ENCODE results near the gene RNF167. TPM values are rescaled to one million over a fixed set of nuclear protein-coding genes. Genes with fewer than 3 reads are reported as not detected.
A peak's percentile ranks its signal among the peaks of the same experiment; 100 is the strongest.

Gene RNF167
- polyA plus RNA-seq, 3 donors: 129 to 146 (median 134) TPM

- peak; percentile 89 for DNase-seq
Observed at GRCh38 chr17:4948931-4949320, 8.9 kb downstream of the RNF167 start.

DNA sequence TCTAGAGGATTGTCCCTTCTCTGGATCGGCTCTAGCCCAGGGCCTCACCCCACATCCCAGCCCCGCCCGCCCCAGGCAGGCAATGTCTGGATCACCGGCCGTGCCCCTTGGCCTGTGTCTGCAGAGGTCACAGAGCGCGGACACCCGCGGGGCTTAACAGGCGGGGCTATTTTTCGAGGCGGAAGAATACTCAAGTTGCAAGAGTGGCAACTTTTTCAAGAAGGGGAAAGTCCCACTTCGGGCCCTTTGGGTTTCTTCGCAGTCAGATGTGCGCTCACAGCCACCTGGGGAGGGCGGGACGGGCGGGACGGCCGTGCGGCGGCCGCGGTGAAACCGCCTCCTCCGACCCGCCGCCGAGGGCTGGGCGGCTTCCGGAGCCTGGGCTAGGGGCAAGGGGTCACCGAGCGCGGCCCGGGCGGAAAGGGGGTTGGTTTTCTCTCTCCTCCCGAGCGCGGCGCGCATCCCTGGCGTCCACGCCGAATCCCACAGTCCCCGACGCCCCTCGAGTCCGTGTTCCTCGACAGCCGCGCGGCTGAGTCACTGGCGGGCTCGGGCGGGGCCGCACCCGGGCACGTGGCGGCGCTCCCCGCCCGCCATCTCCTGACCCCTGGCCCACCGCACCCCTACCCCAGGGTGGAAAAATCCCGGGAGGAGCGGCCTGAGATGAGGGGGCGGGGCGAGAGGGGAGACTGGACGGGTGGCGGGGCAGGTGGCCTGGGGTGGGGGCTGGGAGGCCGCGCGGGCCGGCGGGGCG, 9.4 kb downstream of the RNF167 start:
- no peak for DNase-seq

- no peak for DNase-seq
Observed at GRCh38 chr17:4950075-4950745, 10.1 kb downstream of the RNF167 start.

DNA sequence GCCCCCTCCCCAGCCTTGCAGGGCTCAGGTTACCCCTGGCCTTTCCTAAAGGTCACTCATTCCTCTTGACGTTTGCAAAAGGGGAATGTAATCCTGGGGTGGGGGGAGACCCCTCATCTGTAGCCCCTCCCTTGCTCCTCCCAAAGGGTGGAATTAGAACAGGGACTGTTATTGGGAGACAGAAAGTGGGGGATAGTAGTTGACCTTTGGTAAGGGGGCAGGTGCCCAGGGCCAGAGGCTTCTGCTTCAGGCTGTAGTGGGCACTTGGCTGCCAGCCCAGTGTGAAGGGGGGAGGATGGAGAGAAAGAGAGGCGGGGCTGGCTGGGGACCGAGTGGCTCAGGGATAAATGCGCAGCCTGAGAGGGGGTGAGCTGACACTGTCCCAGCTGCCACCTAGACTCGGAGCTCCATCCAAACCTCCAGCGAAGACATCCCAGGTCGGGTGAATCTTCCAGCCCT, 10.7 kb downstream of the RNF167 start, which contains the start of gene ENO3:
Gene ENO3, plus strand, starts transcription at position 374 of the 459 bp plus-strand sequence. CDS start 711 bp downstream, outside the sequence.
- DNase-seq: no peak

GRCh38 chr17:4951486-4951885, 11.4 kb downstream of the RNF167 start:
- no peak for DNase-seq

GRCh38 chr17:4953451-4953961, 13.4 kb downstream of the RNF167 start:
- no peak for DNase-seq

- DNase-seq: no peak
Observed at GRCh38 chr17:4955091-4955490, 15.0 kb downstream of the RNF167 start.

DNA sequence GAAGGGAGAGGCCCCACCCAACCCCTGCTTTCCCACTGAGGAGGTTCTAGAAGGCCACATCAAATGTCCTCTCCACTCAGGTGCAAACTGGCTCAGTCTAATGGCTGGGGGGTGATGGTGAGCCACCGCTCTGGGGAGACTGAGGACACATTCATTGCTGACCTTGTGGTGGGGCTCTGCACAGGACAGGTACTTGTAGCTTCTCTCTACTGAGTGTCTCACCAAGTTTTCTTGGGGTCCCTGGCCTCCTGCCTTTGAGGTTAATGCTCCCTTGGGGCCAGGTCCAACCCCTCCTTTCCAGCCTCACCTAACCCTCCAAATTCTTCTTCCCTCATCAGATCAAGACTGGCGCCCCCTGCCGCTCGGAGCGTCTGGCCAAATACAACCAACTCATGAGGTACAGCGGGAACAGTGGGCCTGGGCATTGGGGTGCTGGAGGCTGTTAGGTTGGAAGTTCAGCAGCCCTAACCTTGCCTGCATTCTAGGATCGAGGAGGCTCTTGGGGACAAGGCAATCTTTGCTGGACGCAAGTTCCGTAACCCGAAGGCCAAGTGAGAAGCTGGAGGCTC, 16.5 kb downstream of the RNF167 start:
- DNase-seq: no peak

- DNase-seq: no peak
Observed at GRCh38 chr17:4958102-4958501, 18.0 kb downstream of the RNF167 start.

DNA sequence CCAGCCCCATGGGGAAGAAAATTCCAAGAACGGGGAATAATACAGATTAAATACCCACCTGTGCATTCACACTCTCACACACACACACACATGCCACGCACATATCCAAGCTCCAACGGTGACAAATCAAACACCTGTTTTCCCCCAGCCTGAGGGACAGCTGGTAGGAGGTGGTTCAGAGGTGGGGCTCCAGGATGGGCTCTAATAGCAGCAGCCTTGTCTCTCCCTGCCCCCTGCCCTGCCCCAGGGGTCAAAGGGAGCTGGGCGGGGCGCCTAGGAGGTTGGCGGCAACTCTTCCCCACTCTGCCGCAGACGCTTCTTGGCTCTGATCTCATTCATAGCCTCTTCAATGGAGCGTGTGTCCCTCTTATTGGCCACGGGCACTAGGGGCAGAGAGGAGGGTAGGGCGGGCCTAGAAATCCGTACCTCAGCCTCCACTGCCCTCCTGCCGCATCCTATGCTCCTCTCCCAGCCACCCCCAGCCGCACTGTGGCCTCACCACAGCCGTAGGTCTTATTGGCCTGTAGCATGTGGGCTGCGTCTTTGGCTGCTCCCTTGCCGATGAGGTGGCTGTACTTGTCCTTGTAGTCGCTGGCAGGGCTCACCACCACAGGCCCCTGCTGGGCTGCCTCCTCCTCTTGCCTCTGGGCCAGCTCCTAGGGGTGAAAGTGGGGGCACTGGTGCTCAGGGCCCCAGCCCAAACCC, 19.3 kb downstream of the RNF167 start:
- no peak for DNase-seq

- no peak for DNase-seq
Observed at GRCh38 chr17:4960279-4960922, 20.3 kb downstream of the RNF167 start.

DNA sequence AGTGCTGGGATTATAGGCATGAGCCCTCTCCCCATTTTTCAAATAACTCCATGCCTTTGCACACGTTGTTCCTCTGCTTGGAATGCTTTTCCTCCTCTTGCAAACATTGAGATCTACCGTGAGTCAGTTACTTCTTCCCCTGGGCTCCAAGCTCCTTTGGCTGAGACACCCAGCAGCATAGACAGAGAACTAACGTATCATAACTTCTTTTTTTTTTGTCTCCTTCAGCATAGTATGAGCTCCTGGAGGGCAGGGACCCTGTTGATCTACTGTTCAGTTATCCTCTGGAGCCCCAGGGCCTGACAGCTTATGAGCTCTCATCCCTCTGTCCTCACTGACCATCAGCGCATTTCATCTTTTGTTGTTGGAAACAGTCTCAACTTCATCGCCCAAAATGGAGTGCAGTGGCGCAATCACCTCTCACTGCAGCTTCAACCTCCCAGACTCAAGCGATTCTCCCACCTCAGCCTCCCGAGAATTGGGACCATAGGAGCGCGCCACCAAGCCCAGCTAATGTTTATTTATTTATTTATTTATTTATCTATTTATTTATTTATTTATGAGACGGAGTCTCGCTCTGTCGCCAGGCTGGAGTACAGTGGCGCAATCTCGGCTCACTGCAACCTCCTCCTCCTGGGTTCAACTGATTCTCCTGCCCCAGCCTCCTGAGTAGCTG, 25.4 kb downstream of the RNF167 start:
- no peak for DNase-seq

GRCh38 chr17:4966844-4967538, 26.9 kb downstream of the RNF167 start:
- peak; percentile 100 for DNase-seq

- peak; percentile 96 for DNase-seq
Observed at GRCh38 chr17:4967539-4968485, 27.7 kb downstream of the RNF167 start, which contains the start of gene SPAG7. SPAG7 (minus strand) TSS chr17:4967817; CDS start chr17:4967804, 13 bp downstream.

DNA sequence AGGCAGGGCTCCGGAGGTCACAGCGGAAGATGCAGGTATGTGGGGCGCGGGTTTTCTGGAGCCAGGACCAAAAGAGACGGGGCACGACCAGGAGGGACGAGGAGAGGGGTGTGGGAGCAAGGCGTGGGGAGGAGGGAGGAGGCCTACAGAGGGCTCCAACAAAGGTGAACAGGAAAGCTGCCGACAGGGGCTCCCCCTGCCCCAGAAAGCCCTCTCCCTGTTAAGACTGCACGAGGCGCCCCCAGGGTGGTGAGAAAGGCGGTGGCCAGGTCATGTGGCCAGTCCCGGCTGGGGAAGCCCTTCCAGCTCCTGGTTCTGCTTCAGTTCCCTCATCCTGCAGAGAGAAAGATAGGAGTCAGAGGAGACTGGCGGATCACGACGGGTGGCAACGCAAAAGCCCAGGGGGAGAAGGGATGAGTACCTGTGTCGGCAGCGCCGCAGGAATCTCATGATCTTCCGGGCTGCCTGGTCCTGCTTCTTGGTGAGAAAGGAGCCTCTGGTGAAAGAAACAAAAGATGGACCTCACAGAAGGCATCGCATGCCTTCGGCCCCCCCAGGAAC, 28.5 kb downstream of the RNF167 start:
- DNase-seq: no peak

GRCh38 chr17:4969047-4969550, 29.0 kb downstream of the RNF167 start:
- no peak for DNase-seq

GRCh38 chr17:4969551-4970173, 29.6 kb downstream of the RNF167 start:
- no peak for DNase-seq

DNA sequence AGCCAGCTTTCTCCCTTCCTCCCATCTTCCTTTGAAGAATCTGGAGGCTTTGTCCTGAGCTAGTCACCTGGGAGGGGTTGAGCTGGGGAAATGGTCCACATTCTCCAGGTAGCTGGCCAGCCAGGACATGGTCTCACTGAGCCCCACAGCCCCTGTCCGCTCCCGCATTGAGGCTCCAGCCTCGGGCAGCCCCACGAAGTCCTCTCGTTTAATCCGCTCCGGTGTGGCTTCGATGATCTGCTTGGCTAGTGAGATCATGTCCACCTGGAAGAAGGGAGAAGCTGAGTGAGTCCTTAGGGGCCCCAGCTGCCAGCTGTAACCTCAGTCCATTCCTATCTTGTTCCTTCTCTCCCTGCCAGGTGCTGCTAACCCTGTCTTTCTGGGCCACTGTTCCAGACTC, 30.2 kb downstream of the RNF167 start:
- no peak for DNase-seq
